NCI-H2227 (cell line): ENCODE results near the gene ANKS6.

Experiments
- DNase-seq: peaks from one replicate; lab custom pipeline; 2025; ENCODE audit not compliant: unreplicated experiment; lab: John Stamatoyannopoulos, UW

The ANKS6 gene

DNA sequence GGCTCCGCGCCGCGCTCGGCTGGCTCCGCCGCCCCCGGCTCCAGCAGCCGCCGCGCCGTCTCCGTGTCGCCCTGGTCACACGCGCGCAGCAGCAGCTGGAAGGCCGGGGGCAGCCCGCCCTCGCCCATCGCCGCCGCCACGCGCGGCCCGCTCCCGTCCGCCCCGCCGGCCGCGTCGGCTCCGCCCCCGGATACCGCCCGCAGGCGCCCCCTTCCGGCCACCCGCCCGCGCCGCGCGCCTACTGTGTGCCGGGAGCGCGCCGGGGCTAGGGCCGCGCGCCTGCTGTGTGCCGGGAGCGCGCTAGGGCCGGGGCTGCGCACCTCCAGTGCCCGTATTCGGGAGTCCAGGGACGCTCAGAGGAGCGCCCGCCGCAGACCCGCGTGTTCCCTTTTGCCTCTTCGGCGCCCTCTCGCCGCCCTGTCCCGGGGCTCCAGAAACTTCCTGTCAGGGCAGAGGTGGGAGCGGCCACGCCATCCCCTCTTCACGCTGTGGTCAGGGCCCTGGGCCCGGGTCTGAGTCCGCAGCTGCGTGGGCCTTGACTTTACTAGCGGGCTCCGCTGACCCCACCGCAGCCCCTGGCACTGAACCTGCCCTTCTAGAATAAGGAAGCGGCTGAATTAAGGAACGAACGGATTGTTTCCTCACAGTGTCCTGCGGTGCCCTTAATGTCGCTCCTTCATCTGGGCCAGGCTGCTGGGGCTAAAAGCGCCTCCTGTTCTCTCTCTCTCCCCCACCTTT, at the start of gene ANKS6:
Gene ANKS6, minus strand, starts transcription at position 192 of the 738 bp plus-strand sequence. Its CDS starts 64 bp downstream, at position 128.
- peak; percentile 83 for DNase-seq

DNA sequence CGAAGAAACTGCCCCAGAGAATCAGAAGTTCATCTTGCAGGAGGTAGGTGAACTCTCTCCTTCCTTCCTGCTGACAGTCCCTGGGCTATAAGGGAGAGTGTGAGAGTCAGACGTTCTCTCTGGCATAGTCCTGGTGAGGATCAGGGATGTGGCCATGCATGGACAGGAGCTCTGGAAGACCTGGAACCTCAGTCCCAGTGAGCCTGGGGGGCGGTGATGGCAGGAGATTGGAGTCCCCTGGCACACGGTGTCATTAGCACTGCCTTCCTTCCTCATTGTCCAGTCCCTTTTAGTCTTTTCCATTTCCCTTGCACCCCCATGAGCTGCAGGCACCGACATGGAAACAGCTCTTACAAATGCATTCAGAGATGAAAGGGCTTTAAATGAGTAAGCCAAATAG, 49.7 kb upstream of the ANKS6 start:
- DNase-seq, result no peak

DNA sequence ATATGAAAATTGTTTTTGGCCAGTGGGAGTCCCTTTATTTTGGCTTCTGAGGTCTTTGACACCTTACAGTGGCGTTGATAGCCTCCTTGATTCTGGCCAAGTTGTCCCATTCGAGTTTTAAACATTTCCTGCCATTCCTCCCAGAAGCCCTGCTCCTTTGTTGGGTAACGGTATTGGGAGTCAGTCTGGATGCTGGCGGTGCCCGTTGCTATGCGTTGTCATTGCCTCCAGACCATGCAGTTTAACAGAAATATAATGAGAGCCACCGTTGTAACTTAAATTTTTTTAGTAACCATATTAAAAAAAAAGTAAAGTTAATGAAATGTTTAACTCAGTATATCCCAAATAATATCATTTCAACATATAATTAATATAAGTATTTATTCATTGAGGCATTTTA, 46.2 kb upstream of the ANKS6 start:
- no peak for DNase-seq

DNA sequence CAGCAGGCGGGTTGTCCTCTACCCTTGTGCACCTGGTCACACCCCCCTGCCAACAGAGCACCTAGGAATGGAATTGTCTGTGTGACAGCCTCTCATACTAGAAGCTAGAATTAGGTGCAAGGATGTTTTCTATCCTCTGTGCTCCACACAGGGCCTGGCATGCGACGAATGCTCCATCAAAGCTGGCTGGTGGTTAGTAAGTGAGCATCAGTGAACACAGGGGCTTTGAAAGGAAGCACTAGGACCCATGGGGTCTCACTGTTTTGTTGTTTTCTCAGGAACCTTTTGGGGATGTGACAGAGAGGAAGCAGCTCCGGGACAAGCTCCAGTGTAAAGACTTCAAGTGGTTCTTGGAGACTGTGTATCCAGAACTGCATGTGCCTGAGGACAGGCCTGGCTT, 43.4 kb upstream of the ANKS6 start:
- DNase-seq, result no peak

DNA sequence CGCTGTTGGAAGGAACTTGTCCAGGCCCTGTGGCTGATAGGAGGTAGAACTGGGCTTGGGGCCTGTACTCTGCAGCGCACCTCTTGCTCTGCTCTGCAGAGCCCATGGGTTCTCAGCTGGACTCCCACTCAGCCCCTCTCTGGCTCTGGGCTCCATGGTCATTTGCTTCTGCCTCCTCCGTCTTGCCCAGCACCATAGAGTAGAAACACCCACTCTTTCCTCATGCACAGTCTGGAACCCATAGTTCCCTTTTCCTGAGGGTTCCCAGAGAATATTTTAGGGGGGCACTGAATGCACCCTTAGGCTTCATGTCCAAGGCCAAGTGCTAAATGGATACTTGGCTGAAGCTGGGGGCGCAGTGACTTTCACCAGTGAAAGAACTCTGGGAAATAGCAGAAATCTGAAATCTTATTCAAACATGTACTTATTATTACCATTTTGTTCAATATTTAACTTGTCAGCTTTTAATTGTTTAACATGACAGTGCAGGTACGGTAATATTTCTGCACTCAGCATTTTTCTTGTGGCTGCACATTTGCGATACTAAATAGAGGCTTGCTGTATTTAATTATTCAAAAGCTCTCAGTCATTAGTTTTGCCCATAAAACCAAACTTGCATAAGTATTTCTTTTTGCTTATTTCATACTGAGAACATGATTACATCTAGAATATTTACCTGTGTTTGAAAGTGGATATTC, 42.7 kb upstream of the ANKS6 start:
- no peak for DNase-seq

DNA sequence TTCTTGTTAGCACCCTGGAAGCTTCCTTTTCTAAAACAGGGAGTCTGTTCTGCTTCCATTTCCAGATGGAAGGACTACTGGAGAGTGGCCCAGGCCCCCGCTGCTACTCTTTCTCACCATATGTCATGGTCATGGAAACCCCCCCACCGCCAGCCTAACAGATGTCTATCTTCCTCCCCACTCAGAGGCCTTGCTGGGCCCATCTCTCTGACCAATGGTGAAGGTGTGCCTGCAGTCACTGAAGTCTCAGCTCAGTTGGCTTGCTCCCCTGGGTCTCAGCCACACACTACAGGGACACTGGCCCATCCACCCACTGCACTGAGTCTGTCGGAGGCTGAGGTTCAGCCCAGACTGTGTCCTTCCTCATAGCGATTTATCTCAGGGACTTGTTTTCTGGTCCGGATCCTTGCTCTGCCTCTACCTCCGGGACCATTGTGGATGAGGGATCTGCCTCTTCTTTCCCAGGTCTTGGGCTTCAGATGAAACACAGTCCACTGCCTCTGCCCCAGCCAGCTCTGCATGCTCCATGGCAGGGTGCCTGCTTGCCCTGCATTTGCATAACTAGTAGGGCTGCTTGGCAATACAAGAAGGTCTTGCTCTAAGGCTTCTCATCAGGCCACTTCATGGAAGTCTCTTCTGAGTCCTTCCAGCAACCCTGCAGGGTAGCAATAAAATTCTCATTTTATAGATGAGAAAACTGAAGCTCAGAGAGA, 42.0 kb upstream of the ANKS6 start:
- DNase-seq, result no peak

DNA sequence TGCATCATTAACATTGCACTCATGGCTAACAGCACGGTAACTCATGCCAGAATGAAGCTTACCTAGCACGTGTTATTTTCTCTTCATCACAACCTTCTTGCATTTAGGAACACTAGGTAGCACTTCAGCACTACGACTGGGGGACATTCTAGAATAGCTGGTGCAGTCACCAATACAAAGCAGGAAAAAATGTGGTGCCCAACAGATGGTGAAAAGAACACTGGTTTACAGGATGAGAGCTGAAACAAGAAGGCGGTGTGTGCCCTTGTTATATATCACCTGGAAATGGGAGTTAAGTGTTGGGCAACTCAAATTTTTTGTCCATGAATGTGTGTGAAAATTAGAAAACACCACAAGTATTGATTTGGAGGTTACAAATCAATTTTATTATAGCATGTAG, 41.2 kb upstream of the ANKS6 start:
- DNase-seq, result no peak

DNA sequence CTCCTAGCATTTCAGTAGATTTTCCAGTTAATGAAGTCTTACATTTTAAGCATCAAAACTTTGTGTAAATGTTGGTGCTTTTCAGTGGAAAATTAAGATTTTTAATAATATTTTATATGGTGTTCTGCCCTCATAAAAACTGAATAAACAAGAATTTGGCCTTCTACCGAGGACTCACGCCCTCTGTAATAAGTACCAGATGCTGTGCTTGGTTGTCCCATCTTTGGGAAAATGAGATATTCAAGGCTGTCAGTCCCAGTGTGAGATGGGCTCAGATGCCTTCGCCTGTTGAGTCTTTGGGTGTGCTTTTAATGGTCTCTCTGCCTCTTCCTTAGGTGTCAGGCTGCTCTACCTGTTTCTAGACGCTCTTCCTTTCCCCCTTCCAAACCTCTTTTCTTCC, 39.9 kb upstream of the ANKS6 start:
- no peak for DNase-seq

DNA sequence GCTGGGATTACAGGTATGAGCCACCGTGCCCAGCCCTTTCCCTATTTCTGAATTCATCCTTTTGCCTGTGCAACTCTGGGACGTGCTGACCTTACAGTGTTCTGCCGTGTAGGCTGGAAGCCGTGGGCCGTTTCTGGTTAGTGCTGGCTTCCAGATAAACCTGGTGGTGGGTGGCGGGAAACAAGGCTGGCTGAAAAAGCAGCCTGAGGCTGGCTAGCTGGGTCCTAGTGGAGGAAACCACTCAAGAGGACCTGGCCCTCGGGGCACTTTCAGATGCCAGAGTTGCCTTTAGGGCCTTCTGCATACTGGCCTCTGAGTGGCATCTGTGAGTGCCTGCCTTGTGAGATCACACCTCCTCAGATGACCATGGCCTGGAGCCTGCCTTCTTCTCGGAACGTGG, 38.0 kb upstream of the ANKS6 start:
- no peak for DNase-seq

DNA sequence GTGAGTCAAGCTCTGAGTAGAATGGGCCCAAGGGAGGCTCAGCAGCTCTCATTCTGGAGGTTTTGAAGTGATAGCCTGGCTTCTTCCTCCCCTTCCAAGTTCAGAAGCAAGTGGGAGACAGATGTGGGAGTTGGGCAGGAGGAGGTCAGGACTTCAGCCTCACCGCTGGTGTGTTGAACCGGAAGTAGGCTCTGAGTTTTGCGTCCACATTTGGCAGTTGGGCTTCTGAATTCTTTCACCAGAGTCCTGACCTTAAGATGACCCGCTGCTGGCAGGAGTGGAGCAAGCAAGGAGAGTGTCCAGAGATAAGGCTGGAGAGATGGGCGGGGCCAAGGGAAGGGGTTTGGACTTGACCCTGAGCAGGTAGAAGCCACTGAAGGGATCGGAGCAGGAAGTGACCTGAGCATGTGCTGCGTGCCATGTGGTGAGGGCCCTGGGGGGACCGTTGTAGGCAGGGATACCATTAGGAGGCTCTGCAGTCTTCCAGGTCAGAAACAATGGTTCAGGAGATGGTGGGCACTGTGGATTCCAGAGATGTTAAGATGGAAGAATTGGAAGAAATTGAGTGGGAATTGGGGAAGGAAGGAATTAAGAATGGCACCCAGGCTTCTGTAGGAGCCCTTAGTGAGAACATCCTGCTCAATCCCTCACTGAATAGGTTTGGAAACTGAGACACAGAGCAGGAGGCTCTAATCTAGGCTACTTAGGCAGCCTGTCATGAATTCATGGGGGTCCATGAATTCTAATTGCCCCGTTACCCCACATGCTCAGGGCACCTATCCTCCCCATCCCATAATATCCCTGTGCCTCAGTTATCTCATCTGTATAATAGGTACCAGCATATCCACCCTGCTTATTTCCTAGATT, 37.0 kb upstream of the ANKS6 start:
- DNase-seq, result no peak

DNA sequence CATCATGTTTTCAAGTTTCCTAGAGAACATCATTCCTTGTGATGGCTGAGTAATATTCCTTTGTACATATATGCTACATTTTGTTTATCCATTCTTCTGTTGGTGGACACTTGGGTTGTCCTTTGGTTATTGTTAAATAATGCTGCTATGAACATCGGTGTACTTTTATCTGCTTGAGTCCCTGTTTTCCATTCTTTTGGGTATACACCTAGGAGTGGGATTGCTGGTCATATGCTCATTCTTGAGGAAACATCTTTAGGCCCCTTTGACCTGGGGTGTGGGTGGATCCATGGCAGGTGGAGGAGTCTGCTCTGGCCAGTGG, 36.4 kb upstream of the ANKS6 start:
- DNase-seq, result no peak

DNA sequence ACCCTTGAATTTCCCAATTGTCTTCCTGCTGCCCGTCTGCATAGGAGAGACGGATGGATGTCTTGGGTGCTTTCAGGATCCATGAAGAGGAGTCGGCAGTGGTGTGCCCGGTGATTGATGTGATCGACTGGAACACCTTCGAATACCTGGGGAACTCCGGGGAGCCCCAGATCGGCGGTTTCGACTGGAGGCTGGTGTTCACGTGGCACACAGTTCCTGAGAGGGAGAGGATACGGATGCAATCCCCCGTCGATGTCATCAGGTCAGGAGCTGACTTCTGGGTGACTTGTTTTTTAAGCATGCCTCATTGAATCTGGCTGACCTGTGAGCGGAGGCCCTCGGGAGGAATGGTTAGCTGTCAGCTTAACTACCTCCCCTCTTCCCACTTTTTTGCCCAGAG, 35.3 kb upstream of the ANKS6 start:
- no peak for DNase-seq

DNA sequence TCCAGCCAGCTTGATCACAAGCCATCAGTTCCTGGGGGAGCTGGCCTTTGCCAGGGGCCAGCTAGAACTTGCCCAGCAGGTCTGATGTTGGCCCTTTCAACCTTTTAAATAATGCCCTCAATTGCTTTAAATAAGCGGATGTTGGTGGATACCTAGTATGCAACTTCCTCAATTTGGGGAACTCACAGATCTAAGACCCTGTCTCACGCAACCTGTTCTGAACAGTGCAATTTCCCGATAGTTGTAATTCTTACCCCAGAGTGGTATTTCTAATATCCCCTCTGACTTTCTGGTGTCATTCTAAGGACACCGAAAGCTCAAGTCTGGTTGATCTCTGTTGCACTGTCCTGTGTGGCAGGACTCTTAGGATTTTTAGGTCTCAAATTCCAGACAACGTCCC, 34.2 kb upstream of the ANKS6 start:
- DNase-seq, result no peak

DNA sequence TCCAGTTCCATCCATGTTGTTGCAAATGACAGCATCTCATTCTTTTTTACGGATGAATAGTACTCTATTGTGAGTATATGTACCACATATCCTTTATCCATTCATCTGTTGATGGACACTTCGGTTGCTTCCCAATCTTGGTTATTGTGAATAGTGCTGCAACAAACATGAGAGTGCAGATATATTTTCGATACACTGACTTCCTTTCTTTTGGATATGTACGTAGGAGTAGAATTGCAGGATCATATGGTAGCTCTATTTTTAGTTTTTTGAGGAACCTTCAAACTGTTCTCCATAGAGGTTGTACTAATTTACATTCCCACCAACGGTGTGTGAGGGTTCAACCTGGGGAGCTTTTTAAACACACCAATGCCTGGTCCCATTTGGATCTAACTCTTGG, 33.4 kb upstream of the ANKS6 start:
- no peak for DNase-seq

DNA sequence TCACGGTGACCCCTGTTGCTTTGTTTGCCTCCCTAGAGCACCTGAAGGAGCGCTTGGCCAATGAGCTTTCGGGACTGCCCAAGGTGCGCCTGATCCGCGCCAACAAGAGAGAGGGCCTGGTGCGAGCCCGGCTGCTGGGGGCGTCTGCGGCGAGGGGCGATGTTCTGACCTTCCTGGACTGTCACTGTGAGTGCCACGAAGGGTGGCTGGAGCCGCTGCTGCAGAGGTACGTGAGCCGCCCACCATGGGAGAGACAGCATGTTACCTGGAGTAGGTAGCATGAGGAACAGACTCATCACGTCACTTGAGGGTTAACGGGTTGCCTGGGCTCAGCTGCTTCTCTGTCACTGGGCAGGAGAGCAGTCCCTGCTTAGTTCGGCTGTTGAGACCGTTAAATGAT, 30.4 kb upstream of the ANKS6 start:
- DNase-seq, result no peak

DNA sequence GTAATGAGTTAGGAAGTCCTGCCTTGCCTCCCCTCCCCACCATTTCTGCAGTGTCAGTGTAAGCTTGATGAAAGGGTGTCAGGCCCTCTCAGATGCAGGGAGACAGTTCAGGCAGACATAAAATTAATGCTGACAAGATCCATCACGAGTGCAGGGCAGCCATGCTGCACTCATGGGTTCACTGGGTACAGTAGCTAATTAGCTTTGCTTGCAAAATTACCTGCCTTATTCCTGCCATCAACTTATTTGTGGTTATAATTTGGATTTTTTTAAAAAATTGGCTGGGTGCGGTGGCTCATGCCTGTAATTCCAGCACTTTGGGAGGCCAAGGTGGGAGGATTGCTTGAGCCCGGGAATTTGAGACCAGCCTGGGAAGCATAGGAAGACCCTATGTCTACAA, 29.1 kb upstream of the ANKS6 start:
- DNase-seq, result no peak

DNA sequence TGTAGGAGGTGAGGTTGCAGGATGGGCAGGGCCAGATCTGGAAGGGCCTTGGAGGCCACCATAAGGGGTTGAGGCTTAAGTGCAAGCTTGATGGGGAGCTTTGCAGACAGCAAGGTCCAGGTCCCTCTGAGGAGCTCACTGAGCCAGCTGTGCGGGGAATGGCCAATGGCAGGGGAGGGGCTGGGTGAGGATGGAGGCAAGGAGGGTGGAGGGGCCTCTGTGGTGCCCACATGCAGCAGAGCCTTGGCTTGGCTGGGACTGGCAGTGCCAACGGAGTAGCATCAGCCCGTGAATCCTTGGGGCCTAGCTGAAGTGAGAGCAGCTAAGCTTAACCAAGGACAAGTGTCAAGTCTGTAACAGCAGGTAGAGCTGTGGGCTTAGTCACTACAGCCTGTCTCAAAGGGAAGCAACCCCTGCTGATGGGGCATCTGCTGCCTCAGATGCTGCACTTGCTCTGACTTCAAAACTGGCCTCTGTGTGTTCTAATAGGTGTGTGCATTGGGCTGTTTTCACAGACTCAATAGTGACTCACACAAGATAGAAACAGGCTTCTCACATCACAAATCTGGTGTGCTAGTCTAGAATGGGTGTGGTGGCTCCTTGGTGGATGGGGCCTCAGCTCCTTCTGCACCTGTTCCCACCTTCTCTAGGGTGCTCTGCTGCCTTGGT, 27.4 kb upstream of the ANKS6 start:
- no peak for DNase-seq

DNA sequence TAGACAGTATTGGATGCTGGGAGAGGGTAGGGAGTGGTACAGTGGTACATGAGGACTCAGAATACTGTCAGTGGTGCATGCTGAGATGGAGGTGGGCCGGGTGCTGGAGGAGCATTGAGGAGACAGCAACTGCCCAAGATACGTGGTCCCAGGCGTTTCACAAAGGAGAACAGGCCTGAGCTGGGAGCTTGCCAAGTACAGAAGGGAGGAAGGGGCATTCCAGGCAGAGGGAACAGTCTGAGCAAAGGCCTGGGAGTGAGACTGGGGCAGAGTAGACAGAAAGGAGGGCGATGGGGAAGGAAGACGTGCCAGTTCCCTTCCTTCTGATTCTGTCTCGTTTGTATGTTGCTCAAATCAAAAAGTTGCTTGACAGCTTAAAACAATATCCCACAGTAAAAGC, 26.3 kb upstream of the ANKS6 start:
- DNase-seq, result no peak

DNA sequence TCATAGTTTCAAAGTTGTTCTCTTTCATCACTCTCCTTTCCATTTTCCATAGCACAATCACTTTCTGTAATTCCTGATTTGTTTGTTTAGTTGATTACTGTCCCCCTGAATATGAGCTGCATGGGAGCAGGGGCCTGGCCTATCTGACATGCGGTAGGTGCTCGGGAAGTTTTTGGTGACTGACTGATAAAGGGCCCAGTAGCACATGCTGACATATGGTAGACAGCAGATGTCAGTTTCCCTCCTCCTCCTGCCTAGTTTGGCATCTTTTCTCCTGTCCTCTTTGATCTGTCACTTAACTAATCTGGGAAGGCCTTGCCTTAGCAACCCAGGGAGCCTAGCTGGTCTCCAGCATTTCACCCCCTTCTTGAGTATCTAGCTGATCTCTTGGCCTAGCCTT, 25.5 kb upstream of the ANKS6 start:
- DNase-seq, result no peak

DNA sequence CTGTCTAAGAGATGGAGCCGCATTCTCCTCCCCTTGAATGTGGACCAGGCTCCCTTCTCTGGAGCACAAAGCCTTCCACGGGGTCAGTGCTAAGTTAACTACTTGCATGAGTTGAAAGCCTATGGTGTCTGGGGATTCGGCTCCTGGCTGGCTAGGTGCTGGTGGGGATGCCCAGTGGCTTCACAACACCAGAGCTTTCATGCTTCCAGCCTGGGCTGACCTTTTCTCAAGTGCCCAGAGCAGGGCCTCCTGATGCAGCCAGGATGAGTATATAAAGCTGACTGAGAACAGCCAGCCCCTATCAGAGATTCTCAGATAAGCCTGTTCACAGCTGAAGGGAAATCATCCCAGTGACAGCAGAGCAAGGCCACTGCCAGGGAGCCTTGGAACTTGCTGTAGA, 22.9 kb upstream of the ANKS6 start:
- no peak for DNase-seq

DNA sequence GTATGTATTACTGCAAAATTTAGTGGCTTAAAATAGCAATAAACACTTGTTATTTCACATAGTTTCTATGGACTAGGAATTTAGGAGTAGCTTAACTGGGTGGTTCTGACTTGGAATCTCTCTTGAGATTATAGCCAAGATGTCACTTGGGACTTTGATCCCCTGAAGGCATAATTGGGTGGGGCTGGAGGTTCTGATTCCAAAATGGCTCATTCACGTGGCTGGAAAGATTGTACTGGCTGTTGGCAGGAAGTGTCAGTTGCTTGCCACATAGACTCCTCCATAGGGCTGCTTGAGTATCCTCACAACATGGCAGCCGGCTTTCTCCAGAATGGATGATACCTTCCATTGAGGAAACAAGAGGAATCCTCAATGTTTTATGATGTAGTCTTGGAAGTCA, 22.4 kb upstream of the ANKS6 start:
- DNase-seq, result no peak
